BLaER1 treated with 17β-estradiol and CSF1 and Interleukin-3, amounts not matched to agents 10 nM and 100 nM (cell line): ENCODE measurements around the gene BRMS1L.
"Not testable (repeated sequence)": the region's sequence is repeated elsewhere in the genome, so short reads cannot be mapped to it uniquely, and the experiment has no call there.

Experiments
- H3K27ac ChIP-seq, 11 experiments: shearing (Covaris generic); formaldehyde crosslinking; 2 replicates each; pipeline ENCODE4 v1.8.1; 2022
- H3K27me3 ChIP-seq, 11 experiments: shearing (Covaris generic); formaldehyde crosslinking; 2 replicates each; pipeline ENCODE4 v1.8.1; 2022
- H3K36me3 ChIP-seq, 11 experiments: shearing (Covaris generic); formaldehyde crosslinking; 2 replicates each; pipeline ENCODE4 v1.8.1; 2022
- H3K4me1 ChIP-seq, 10 experiments: shearing (Covaris generic); formaldehyde crosslinking; 2 replicates each; pipeline ENCODE4 v1.8.1; 2022
- H3K4me2 ChIP-seq, 11 experiments: shearing (Covaris generic); formaldehyde crosslinking; 2 replicates each; pipeline ENCODE4 v1.8.1; 2022
- H3K4me3 ChIP-seq, 10 experiments: shearing (Covaris generic); formaldehyde crosslinking; 2 replicates each; pipeline ENCODE4 v1.8.1; 2022
- H3K9ac ChIP-seq, 11 experiments: shearing (Covaris generic); formaldehyde crosslinking; 2 replicates each; pipeline ENCODE4 v1.8.1; 2022
- H3K9me3 ChIP-seq, 11 experiments: shearing (Covaris generic); formaldehyde crosslinking; replicated peaks in 1 of 11; 2 replicates each; pipeline ENCODE4 v1.8.1; 2022
- H4K20me1 ChIP-seq, 11 experiments: shearing (Covaris generic); formaldehyde crosslinking; 2 replicates each; pipeline ENCODE4 v1.8.1; 2022
- Cebpa-rat ChIP-seq, 11 experiments: shearing (Covaris generic); IDR thresholded peaks; 2 replicates each; pipeline ENCODE4 v1.8.1; 2022

The BRMS1L gene

GRCh38 chr14:35818346-35819115, 7.6 kb upstream of the BRMS1L start:
- no peaks in the 10 kb centered on the region for H3K9me3 ChIP-seq
- no peaks in the 10 kb centered on the region for H3K27me3 ChIP-seq
- H3K4me2 ChIP-seq: no peak overlapping the region
- H4K20me1 ChIP-seq: no peaks in the 10 kb centered on the region
- no peaks in the 10 kb centered on the region for H3K36me3 ChIP-seq
- no peak overlapping the region for H3K27ac ChIP-seq
- no peak for TF ChIP-seq Cebpa-rat (IDR thresholded peaks at IDR 0.05)
- no peak overlapping the region for H3K4me3 ChIP-seq
- H3K9ac ChIP-seq: no peak overlapping the region
- H3K4me1 ChIP-seq: no peaks in the 10 kb centered on the region

- no peak overlapping the region for H3K4me3 ChIP-seq
- no peaks in the 10 kb centered on the region for H3K27me3 ChIP-seq
- H3K4me1 ChIP-seq: no peaks in the 10 kb centered on the region; a peak in 1 of 20 replicates
- no peak for TF ChIP-seq Cebpa-rat (IDR thresholded peaks at IDR 0.05)
- H3K27ac ChIP-seq: no peak overlapping the region
- no peaks in the 10 kb centered on the region for H4K20me1 ChIP-seq
- no peaks in the 10 kb centered on the region for H3K9me3 ChIP-seq
- H3K4me2 ChIP-seq: no peak overlapping the region
- no peak overlapping the region for H3K9ac ChIP-seq
- H3K36me3 ChIP-seq: no peaks in the 10 kb centered on the region
Observed at GRCh38 chr14:35819591-35820540, 6.3 kb upstream of the BRMS1L start.

GRCh38 chr14:35821564-35822411, 4.3 kb upstream of the BRMS1L start:
- no peak for TF ChIP-seq Cebpa-rat (IDR thresholded peaks at IDR 0.05)
- Histone ChIP-seq H4K20me1 (peaks cover 0 to under 1% (median 0%) of the 10 kb centered on the region in 11 experiments; a peak in 2 of 22 replicates), H3K27me3 (no peaks in the 10 kb centered on the region)

GRCh38 chr14:35822501-35822900, 3.6 kb upstream of the BRMS1L start:
- H3K9me3 ChIP-seq: no peaks in the 10 kb centered on the region
- H3K36me3 ChIP-seq: no peaks in the 10 kb centered on the region
- no peak overlapping the region for H3K4me2 ChIP-seq

More at GRCh38 chr14:35821564-35822411, 4.3 kb upstream of the BRMS1L start:
- Histone ChIP-seq H3K9ac (no peak overlapping the region), H3K4me1 (peaks cover 0 to 7% (median 0%) of the 10 kb centered on the region in 10 experiments; a peak in 3 of 20 replicates), H3K27ac (no peak overlapping the region), H3K4me2 (no peak overlapping the region), H3K36me3 (no peaks in the 10 kb centered on the region), H3K9me3 (no peaks in the 10 kb centered on the region), H3K4me3 (no peak overlapping the region)

GRCh38 chr14:35824446-35825165, 1.5 kb upstream of the BRMS1L start:
- H3K9me3 ChIP-seq, H3K27me3 ChIP-seq, H3K27ac ChIP-seq, H3K36me3 ChIP-seq: not testable (repeated sequence)
- Histone ChIP-seq H3K4me3 (0 out of 20 replicates have a peak overlapping the region, but pooled peaks of 1 of the 10 experiments have one; percentile 85), H3K4me1 (peaks cover 8 to 18% (median 14%) of the 10 kb centered on the region in 10 experiments), H3K4me2 (peak overlapping the region in 4 of 11 experiments; percentile 63 to 75 (median 66); a peak in 6 of 22 replicates), H4K20me1 (peaks cover 0 to 24% (median 9%) of the 10 kb centered on the region in 11 experiments; a peak in 6 of 22 replicates), H3K9ac (0 out of 22 replicates have a peak overlapping the region, but pooled peaks of 1 of the 11 experiments have one; percentile 93)

More at GRCh38 chr14:35822501-35822900, 3.6 kb upstream of the BRMS1L start:
- H3K4me1 ChIP-seq: peaks cover 3 to 10% (median 6%) of the 10 kb centered on the region in 10 experiments
- no peak overlapping the region for H3K4me3 ChIP-seq
- peaks cover 0 to 8% (median under 1%) of the 10 kb centered on the region in 11 experiments; a peak in 4 of 22 replicates for H4K20me1 ChIP-seq
- no peak for TF ChIP-seq Cebpa-rat (IDR thresholded peaks at IDR 0.05)
- no peaks in the 10 kb centered on the region for H3K27me3 ChIP-seq
- no peak overlapping the region for H3K9ac ChIP-seq
- H3K27ac ChIP-seq: no peak overlapping the region

GRCh38 chr14:35825968-35826217, 245 bp upstream of the BRMS1L start:
- Histone ChIP-seq H3K4me1 (peaks cover 8 to 18% (median 14%) of the 10 kb centered on the region in 10 experiments), H3K9me3 (no peaks in the 10 kb centered on the region), H3K4me3 (peak overlapping the region; percentile 79 to 94 (median 87)), H3K27me3 (no peaks in the 10 kb centered on the region), H3K9ac (peak overlapping the region; percentile 49 to 95 (median 90); a peak in 20 of 22 replicates), H4K20me1 (peaks cover 0 to 30% (median 9%) of the 10 kb centered on the region in 11 experiments; a peak in 6 of 22 replicates), H3K4me2 (peak overlapping the region; percentile 63 to 81 (median 75)), H3K27ac (peak overlapping the region in 8 of 11 experiments; percentile 32 to 96 (median 68); a peak in 16 of 22 replicates), H3K36me3 (peaks cover 0 to 6% (median under 1%) of the 10 kb centered on the region in 11 experiments; a peak in 5 of 22 replicates)
- TF ChIP-seq Cebpa-rat (IDR thresholded peaks at IDR 0.05): no peak

- no peak for TF ChIP-seq Cebpa-rat (IDR thresholded peaks at IDR 0.05)
- Histone ChIP-seq H3K4me3 (peak overlapping the region; percentile 79 to 94 (median 87)), H3K27ac (peak overlapping the region in 10 of 11 experiments; percentile 80 to 96 (median 88); a peak in 16 of 22 replicates)
Observed at GRCh38 chr14:35826952-35827416, 846 bp downstream of the BRMS1L start.

More at GRCh38 chr14:35826952-35827416, 846 bp downstream of the BRMS1L start:
- H3K4me2 ChIP-seq: peak overlapping the region; percentile 68 to 91 (median 87)
- no peaks in the 10 kb centered on the region for H3K9me3 ChIP-seq
- H3K9ac ChIP-seq: peak overlapping the region; percentile 87 to 95 (median 90); a peak in 21 of 22 replicates
- H3K27me3 ChIP-seq: no peaks in the 10 kb centered on the region
- H3K4me1 ChIP-seq: peaks cover 8 to 18% (median 14%) of the 10 kb centered on the region in 10 experiments
- peaks cover 7 to 17% (median 11%) of the 10 kb centered on the region in 11 experiments; a peak in 20 of 22 replicates for H3K36me3 ChIP-seq
- peaks cover 0 to 30% (median 9%) of the 10 kb centered on the region in 11 experiments; a peak in 6 of 22 replicates for H4K20me1 ChIP-seq
